ENCODE measurements around the gene NR3C2. TPM values are rescaled to one million over a fixed set of nuclear protein-coding genes. Genes with fewer than 3 reads are reported as not detected.
A peak's percentile ranks its signal among the peaks of the same experiment; 100 is the strongest.

NR3C2 gene
- total and polyA plus RNA-seq, 2 experiments from 2014 or later = 1.2 to 3.0 TPM

DNA sequence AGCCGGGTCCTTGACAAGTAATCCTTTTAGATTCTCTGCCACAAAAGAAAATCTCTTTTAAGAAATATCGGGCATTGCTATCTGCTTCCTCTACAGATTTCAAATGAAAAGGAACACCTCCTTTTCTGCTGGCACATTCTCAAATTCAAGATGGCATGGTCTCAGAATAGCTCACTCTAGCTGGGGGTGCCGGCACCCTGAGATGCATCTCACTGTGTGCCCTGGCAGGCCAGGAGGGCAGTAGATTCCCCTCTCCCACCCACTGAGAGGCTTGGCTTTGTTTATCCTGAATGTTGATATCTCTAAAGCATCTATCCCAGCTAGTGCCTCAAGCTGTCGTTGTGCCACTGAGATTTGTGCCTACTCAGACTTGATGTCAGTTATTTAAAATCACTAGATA is 390.8 kb downstream of the NR3C2 start:
- H3K4me3 Mint-ChIP-seq = no peak overlapping the region
- no peaks in the 10 kb centered on the region for H3K36me3 ChIP-seq (ENCODE audit: insufficient read depth)
- no peak overlapping the region for H3K27ac Mint-ChIP-seq
- no peaks in the 10 kb centered on the region for H3K27me3 Mint-ChIP-seq (ENCODE audit: insufficient read depth, low read depth, poor library complexity)
- no peaks in the 10 kb centered on the region for H3F3A ChIP-seq (replicated peaks; ENCODE audit: low read depth)
- H2AFZ ChIP-seq = no peak overlapping the region
- H4K20me1 ChIP-seq (replicated peaks; ENCODE audit: insufficient read depth) = no peaks in the 10 kb centered on the region
- no peak overlapping the region for H3K27ac ChIP-seq (ENCODE audit: low read depth)
- peaks cover 19% of the 10 kb centered on the region; the same call in 2 of the 3 replicates for H3K4me1 Mint-ChIP-seq
- no peaks in the 10 kb centered on the region for H3K27me3 ChIP-seq (ENCODE audit: insufficient read depth)
- DNase-seq (ENCODE audit: low spot score) (no peak), ATAC-seq (peak; percentile 41; the same call in 1 of the 3 replicates)
- H3K79me2 ChIP-seq (replicated peaks; ENCODE audit: insufficient read depth) = no peaks in the 10 kb centered on the region
- H3K36me3 Mint-ChIP-seq (ENCODE audit: low read depth) = no peaks in the 10 kb centered on the region
- H3K9me3 Mint-ChIP-seq = no peaks in the 10 kb centered on the region
- no peaks in the 10 kb centered on the region for H3K9me2 ChIP-seq (ENCODE audit: insufficient read depth)
- H3K4me2 ChIP-seq = no peak overlapping the region
- TF ChIP-seq CREB1 (CRISPR knock-in tag; IDR thresholded peaks at IDR 0.05; ENCODE audit: low read depth) = no peak
- H3K4me1 ChIP-seq (ENCODE audit: insufficient read depth) = peaks cover 8% of the 10 kb centered on the region
- no peak overlapping the region for H3K4me3 ChIP-seq

- H3K27ac Mint-ChIP-seq = no peak overlapping the region
- no peaks in the 10 kb centered on the region for H3K27me3 ChIP-seq (ENCODE audit: insufficient read depth)
- TF ChIP-seq, protein P1, sequence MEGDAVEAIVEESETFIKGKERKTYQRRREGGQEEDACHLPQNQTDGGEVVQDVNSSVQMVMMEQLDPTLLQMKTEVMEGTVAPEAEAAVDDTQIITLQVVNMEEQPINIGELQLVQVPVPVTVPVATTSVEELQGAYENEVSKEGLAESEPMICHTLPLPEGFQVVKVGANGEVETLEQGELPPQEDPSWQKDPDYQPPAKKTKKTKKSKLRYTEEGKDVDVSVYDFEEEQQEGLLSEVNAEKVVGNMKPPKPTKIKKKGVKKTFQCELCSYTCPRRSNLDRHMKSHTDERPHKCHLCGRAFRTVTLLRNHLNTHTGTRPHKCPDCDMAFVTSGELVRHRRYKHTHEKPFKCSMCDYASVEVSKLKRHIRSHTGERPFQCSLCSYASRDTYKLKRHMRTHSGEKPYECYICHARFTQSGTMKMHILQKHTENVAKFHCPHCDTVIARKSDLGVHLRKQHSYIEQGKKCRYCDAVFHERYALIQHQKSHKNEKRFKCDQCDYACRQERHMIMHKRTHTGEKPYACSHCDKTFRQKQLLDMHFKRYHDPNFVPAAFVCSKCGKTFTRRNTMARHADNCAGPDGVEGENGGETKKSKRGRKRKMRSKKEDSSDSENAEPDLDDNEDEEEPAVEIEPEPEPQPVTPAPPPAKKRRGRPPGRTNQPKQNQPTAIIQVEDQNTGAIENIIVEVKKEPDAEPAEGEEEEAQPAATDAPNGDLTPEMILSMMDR (conservative IDR thresholded peaks at IDR 0.05; ENCODE audit: low read depth in 2 of 2) = no peak
- no peak for TF ChIP-seq ETS1 (IDR thresholded peaks at IDR 0.05)
- TF ChIP-seq EZH2phosphoT487 (IDR thresholded peaks at IDR 0.05; ENCODE audit: unreplicated experiment) = no peak
- TF ChIP-seq EZH2 (IDR thresholded peaks at IDR 0.05; ENCODE audit: low read depth, unreplicated experiment) = no peak
- TF ChIP-seq POLR2AphosphoS5 (IDR thresholded peaks at IDR 0.05; ENCODE audit: low read depth) = no peak
- TF ChIP-seq ZNF462 (CRISPR knock-in tag; IDR thresholded peaks at IDR 0.05) = no peak
- no peak for TF ChIP-seq ZNF114 (CRISPR knock-in tag; IDR thresholded peaks at IDR 0.05)
- TF ChIP-seq JUNB (IDR thresholded peaks at IDR 0.05; ENCODE audit: unreplicated experiment) = no peak
- TF ChIP-seq, protein P2, sequence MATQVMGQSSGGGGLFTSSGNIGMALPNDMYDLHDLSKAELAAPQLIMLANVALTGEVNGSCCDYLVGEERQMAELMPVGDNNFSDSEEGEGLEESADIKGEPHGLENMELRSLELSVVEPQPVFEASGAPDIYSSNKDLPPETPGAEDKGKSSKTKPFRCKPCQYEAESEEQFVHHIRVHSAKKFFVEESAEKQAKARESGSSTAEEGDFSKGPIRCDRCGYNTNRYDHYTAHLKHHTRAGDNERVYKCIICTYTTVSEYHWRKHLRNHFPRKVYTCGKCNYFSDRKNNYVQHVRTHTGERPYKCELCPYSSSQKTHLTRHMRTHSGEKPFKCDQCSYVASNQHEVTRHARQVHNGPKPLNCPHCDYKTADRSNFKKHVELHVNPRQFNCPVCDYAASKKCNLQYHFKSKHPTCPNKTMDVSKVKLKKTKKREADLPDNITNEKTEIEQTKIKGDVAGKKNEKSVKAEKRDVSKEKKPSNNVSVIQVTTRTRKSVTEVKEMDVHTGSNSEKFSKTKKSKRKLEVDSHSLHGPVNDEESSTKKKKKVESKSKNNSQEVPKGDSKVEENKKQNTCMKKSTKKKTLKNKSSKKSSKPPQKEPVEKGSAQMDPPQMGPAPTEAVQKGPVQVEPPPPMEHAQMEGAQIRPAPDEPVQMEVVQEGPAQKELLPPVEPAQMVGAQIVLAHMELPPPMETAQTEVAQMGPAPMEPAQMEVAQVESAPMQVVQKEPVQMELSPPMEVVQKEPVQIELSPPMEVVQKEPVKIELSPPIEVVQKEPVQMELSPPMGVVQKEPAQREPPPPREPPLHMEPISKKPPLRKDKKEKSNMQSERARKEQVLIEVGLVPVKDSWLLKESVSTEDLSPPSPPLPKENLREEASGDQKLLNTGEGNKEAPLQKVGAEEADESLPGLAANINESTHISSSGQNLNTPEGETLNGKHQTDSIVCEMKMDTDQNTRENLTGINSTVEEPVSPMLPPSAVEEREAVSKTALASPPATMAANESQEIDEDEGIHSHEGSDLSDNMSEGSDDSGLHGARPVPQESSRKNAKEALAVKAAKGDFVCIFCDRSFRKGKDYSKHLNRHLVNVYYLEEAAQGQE (IDR thresholded peaks at IDR 0.05; ENCODE audit: unreplicated experiment) = no peak
Measured at GRCh38 chr4:148048598-148048997, 393.6 kb downstream of the NR3C2 start.

More at GRCh38 chr4:148048598-148048997, 393.6 kb downstream of the NR3C2 start:
- DNase-seq (ENCODE audit: low spot score) (no peak), ATAC-seq (no peak)
- H4K20me1 ChIP-seq (replicated peaks; ENCODE audit: insufficient read depth) = no peaks in the 10 kb centered on the region
- no peaks in the 10 kb centered on the region for H3K36me3 ChIP-seq (ENCODE audit: insufficient read depth)
- no peak overlapping the region for H3K4me2 ChIP-seq
- Mint-ChIP-seq H3K9me3 (no peaks in the 10 kb centered on the region), H3K4me1 (peaks cover 11% of the 10 kb centered on the region; the same call in 2 of the 3 replicates), H3K4me3 (no peak overlapping the region), H3K27me3 (ENCODE audit: insufficient read depth, low read depth, poor library complexity) (no peaks in the 10 kb centered on the region), H3K36me3 (ENCODE audit: low read depth) (no peaks in the 10 kb centered on the region)
- no peak overlapping the region for H2AFZ ChIP-seq
- H3K4me1 ChIP-seq (ENCODE audit: insufficient read depth) = peaks cover 3% of the 10 kb centered on the region
- H3K9me2 ChIP-seq (ENCODE audit: insufficient read depth) = no peaks in the 10 kb centered on the region
- H3F3A ChIP-seq (replicated peaks; ENCODE audit: low read depth) = no peaks in the 10 kb centered on the region
- H3K79me2 ChIP-seq (replicated peaks; ENCODE audit: insufficient read depth) = no peaks in the 10 kb centered on the region
- H3K27ac ChIP-seq (ENCODE audit: low read depth) = no peak overlapping the region
- no peak overlapping the region for H3K4me3 ChIP-seq
